HG03103 (cell line): ENCODE results near the gene ZNF738.

Experiments
- ATAC-seq: cut with Tn5 transposase; IDR thresholded peaks from one replicate; pipeline ENCODE4 v1.9.1; 2021; ENCODE audit warnings: low read depth; ENCODE audit not compliant: unreplicated experiment

ZNF738 gene

GRCh38 chr19:21410166-21410565 is 51.4 kb downstream of the ZNF738 start:
- no peak for ATAC-seq

- no peak for ATAC-seq
Observed at GRCh38 chr19:21422244-21422643, 63.4 kb downstream of the ZNF738 start.

- ATAC-seq: no peak
Observed at GRCh38 chr19:21423057-21424041, 64.5 kb downstream of the ZNF738 start.
